Glutamatergic neuron (in vitro differentiated cells): ENCODE measurements around the gene USP9Y. TPM values are rescaled to one million over a fixed set of nuclear protein-coding genes. Genes with fewer than 3 reads are reported as not detected.

Source experiments
- DNase-seq: peaks from one replicate; pipeline ENCODE4 v3.0.0; 2022
- H3K27ac Mint-ChIP-seq: one replicate; pipeline ENCODE4 v1.8.0; 2020; ENCODE audit warnings: mild to moderate bottlenecking, mixed read lengths, inconsistent platforms; ENCODE audit not compliant: unreplicated experiment
- H3K27me3 Mint-ChIP-seq: one replicate; pipeline ENCODE4 v1.8.0; 2020; ENCODE audit warnings: mild to moderate bottlenecking, moderate library complexity, mixed read lengths, inconsistent platforms; ENCODE audit not compliant: unreplicated experiment
- H3K36me3 Mint-ChIP-seq: one replicate; pipeline ENCODE4 v1.8.0; 2020; ENCODE audit warnings: mild to moderate bottlenecking, mixed read lengths, inconsistent platforms; ENCODE audit not compliant: unreplicated experiment
- H3K4me1 Mint-ChIP-seq: one replicate; pipeline ENCODE4 v1.8.0; 2020; ENCODE audit warnings: mild to moderate bottlenecking, low read depth, mixed read lengths, inconsistent platforms; ENCODE audit not compliant: unreplicated experiment
- H3K4me3 Mint-ChIP-seq: one replicate; pipeline ENCODE4 v1.8.0; 2020; ENCODE audit warnings: mild to moderate bottlenecking, mixed read lengths, inconsistent platforms; ENCODE audit not compliant: unreplicated experiment
- H3K9me3 Mint-ChIP-seq: one replicate; pipeline ENCODE4 v1.8.0; 2020; ENCODE audit warnings: mild to moderate bottlenecking, moderate library complexity, mixed read lengths, inconsistent platforms; ENCODE audit not compliant: unreplicated experiment
- CTCF ChIP-seq: fragments of 200-600 bp; sonication (generic); IDR thresholded peaks from one replicate; pipeline ENCODE4 v1.5.0; 2021; ENCODE audit not compliant: partially characterized antibody, unreplicated experiment
- total RNA-seq: library from RNA; stranded (reverse); fragmentation: NEBNext Ultra II Directional; extraction: Animal tissue kit (Norgen Biotek cat#: 25700); gene quantifications from one replicate; pipeline ENCODE4 v1.2.1, GENCODE V29; 2021; ENCODE audit not compliant: unreplicated experiment

USP9Y gene
- total RNA-seq, 1 donor from 2014 or later: 50.3 TPM

GRCh38 chrY:12756021-12756420 lies 55.0 kb downstream of the USP9Y start:
- Mint-ChIP-seq H3K27me3 (no peaks in the 10 kb centered on the region), H3K4me1 (peaks cover 4% of the 10 kb centered on the region), H3K9me3 (no peaks in the 10 kb centered on the region), H3K36me3 (no peaks in the 10 kb centered on the region), H3K27ac (no peak overlapping the region), H3K4me3 (no peak overlapping the region)
- no peak for TF ChIP-seq CTCF
- DNase-seq: no peak

GRCh38 chrY:12765976-12766375 lies 64.9 kb downstream of the USP9Y start:
- no peak overlapping the region for H3K4me3 Mint-ChIP-seq
- no peaks in the 10 kb centered on the region for H3K36me3 Mint-ChIP-seq
- H3K9me3 Mint-ChIP-seq: no peaks in the 10 kb centered on the region
- H3K27me3 Mint-ChIP-seq: no peaks in the 10 kb centered on the region
- H3K27ac Mint-ChIP-seq: no peak overlapping the region
- H3K4me1 Mint-ChIP-seq: no peaks in the 10 kb centered on the region
- DNase-seq: no peak
- no peak for TF ChIP-seq CTCF

- H3K9me3 Mint-ChIP-seq: no peaks in the 10 kb centered on the region
- TF ChIP-seq CTCF: no peak
- H3K27ac Mint-ChIP-seq: no peak overlapping the region
- no peak for DNase-seq
- no peaks in the 10 kb centered on the region for H3K27me3 Mint-ChIP-seq
- no peaks in the 10 kb centered on the region for H3K4me1 Mint-ChIP-seq
- H3K4me3 Mint-ChIP-seq: no peak overlapping the region
- H3K36me3 Mint-ChIP-seq: no peaks in the 10 kb centered on the region
Observed at GRCh38 chrY:12784521-12784920, 83.5 kb downstream of the USP9Y start.

GRCh38 chrY:12793999-12794398 lies 93.0 kb downstream of the USP9Y start:
- H3K9me3 Mint-ChIP-seq: no peaks in the 10 kb centered on the region

GRCh38 chrY:12808046-12808445 lies 107.0 kb downstream of the USP9Y start:
- no peak for DNase-seq
- TF ChIP-seq CTCF: no peak
- no peaks in the 10 kb centered on the region for H3K36me3 Mint-ChIP-seq
- H3K27me3 Mint-ChIP-seq: peaks cover 3% of the 10 kb centered on the region
- no peak overlapping the region for H3K4me3 Mint-ChIP-seq
- H3K9me3 Mint-ChIP-seq: peaks cover 2% of the 10 kb centered on the region
- no peak overlapping the region for H3K27ac Mint-ChIP-seq
- H3K4me1 Mint-ChIP-seq: no peaks in the 10 kb centered on the region

More at GRCh38 chrY:12793999-12794398, 93.0 kb downstream of the USP9Y start:
- no peak for DNase-seq
- H3K4me3 Mint-ChIP-seq: no peak overlapping the region
- H3K4me1 Mint-ChIP-seq: no peaks in the 10 kb centered on the region
- no peak for TF ChIP-seq CTCF
- H3K27ac Mint-ChIP-seq: no peak overlapping the region
- no peaks in the 10 kb centered on the region for H3K36me3 Mint-ChIP-seq
- peaks cover 2% of the 10 kb centered on the region for H3K27me3 Mint-ChIP-seq
